ENCODE results near the gene CD22.
A peak's percentile ranks its signal among the peaks of the same experiment; 100 is the strongest.

The CD22 gene

GRCh38 chr19:35295792-35296462 is 33.1 kb upstream of the CD22 start:
- peak in 1 of 3 donors; percentile 13 for DNase-seq (ENCODE audit: low read depth in 3 of 3, low spot score in 1 of 3)

DNA sequence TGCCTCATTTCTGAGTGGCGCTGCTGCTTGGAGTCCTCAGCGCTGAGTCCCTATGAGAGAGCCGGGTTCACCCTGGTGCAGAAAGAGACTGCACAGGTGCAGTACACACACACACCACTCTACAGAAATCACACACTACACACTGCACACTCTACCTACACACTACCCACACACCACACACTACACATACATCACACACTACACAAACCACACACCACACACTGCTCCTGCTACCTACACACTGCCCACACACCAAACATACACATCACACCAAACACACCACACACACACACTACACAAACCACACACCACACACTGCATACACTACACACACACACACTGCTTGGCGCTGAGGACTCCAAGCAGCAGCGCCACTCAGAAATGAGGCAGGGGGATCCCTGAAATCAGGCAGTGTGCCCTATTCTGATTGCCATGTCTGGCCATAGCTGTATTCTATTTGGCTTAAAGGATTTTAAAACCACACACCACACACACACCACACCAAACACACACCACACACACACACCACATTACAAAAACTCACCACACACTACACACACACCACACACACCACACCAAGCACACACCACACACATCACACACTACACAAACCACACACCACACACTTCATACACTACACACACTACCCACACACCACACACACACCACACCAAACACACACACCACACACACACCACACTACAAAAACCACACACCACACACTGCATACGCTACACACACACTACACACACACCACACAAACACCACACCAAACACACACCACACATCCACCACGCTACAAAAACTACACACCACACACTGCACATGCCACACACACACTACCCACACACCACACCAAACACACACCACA is 32.1 kb upstream of the CD22 start:
- DNase-seq (ENCODE audit: low read depth in 3 of 3, low spot score in 1 of 3), result no peak

GRCh38 chr19:35297515-35297848 is 31.5 kb upstream of the CD22 start:
- no peak for DNase-seq (ENCODE audit: low read depth in 3 of 3, low spot score in 1 of 3)

- DNase-seq (ENCODE audit: low read depth in 3 of 3, low spot score in 1 of 3), result no peak
These were observed 31.1 kb upstream of the CD22 start for GRCh38 chr19:35297922-35298321.

- no peak for DNase-seq (ENCODE audit: low read depth in 3 of 3, low spot score in 1 of 3)
These were observed 30.4 kb upstream of the CD22 start for GRCh38 chr19:35298561-35298972.

DNA sequence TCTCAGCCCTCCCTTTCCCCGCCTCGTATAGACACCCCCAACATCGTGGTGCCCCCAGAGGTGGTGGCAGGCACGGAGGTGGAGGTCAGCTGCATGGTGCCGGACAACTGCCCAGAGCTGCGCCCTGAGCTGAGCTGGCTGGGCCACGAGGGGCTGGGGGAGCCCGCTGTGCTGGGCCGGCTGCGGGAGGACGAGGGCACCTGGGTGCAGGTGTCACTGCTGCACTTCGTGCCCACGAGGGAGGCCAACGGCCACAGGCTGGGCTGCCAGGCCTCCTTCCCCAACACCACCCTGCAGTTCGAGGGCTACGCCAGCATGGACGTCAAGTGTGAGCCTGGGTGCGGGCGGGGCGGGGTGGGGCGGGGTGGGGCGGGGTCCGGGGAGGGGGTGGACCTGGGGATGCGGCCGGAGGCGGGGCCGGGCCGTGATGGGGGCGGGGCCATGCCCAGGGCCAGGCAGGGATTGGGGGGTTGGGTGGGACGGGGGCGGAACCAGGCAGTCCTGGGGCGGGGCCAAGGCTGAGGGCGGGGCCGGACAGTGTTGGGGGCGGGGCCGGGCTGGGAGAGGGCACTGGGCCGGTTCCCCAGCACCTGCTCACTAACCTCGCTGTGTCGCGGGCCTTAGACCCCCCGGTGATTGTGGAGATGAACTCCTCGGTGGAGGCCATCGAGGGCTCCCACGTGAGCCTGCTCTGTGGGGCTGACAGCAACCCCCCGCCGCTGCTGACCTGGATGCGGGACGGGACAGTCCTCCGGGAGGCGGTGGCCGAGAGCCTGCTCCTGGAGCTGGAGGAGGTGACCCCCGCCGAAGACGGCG is 29.3 kb upstream of the CD22 start:
- no peak for DNase-seq (ENCODE audit: low read depth in 3 of 3, low spot score in 1 of 3)

- DNase-seq (ENCODE audit: low read depth in 3 of 3, low spot score in 1 of 3), result no peak
These were observed 28.7 kb upstream of the CD22 start for GRCh38 chr19:35300339-35300649.

- DNase-seq (ENCODE audit: low read depth in 3 of 3, low spot score in 1 of 3), result no peak
These were observed 27.0 kb upstream of the CD22 start for GRCh38 chr19:35301961-35302360.

- no peak for DNase-seq (ENCODE audit: low read depth in 3 of 3, low spot score in 1 of 3)
These were observed 26.5 kb upstream of the CD22 start for GRCh38 chr19:35302446-35302845.

DNA sequence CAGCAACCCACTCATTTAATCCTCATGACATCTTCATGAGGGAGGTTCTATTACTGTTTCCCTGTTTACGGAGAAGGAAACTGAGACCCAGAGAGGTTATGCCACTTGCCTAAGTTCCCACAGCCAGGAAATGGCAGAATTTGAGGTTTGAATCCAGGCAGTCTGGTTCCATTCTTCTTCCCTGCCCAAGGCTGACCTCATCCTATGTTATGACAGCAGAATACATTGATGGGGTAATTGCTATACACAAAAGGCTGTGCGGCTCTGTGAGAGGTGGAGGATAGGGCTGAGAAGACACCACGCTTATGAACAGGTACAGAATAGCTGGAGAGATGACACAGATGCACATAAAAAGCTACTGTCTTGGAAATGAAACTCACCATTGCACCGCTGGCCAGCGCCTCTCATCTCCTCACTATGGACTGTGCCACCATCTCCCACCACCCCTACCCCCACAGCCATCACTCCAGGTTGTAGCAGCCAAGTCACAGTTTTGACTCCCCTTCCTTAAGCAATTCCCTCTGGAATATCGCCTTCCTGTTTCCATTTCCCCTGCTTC is 25.6 kb upstream of the CD22 start:
- DNase-seq (ENCODE audit: low read depth in 3 of 3, low spot score in 1 of 3), result no peak

DNA sequence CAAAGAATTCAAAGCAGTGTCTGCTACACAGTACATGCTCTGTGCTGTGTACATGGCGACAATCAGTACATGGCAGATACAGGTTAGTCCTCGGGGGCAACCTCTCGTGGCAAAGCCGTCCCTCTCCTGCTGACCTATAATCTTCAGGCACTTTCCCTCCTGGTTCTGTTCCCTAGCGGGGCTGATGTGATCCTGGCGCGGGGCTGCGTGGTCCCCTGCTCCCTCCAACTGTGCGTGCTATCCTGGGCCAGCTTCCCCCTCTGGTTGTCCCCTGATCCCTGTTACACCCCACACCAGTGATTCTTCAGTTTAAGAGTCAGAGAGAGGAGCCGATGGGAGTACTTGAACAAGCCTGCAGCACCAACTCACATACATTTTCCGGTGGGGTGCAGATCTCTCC is 25.0 kb upstream of the CD22 start:
- DNase-seq (ENCODE audit: low read depth in 3 of 3, low spot score in 1 of 3), result no peak

DNA sequence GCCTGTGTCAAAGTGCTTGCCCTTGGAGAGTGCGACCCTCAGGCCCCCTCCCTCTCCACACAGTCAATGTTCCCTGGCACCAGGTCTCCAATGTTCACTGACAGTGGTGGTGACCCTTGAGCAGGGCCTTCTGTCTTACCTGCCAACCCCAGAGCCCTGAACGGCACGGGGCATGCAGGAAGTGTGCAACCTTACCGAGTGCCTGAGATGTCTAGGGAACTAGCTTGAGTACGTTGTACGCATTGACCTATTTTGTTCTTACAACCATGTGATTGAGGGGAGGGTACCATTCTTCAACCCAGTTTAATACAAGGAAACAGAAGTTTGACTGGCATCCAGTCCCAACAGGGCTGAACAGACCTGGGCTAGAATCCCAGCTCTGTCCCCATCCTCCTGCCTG is 23.8 kb upstream of the CD22 start:
- DNase-seq (ENCODE audit: low read depth in 3 of 3, low spot score in 1 of 3), result no peak

DNA sequence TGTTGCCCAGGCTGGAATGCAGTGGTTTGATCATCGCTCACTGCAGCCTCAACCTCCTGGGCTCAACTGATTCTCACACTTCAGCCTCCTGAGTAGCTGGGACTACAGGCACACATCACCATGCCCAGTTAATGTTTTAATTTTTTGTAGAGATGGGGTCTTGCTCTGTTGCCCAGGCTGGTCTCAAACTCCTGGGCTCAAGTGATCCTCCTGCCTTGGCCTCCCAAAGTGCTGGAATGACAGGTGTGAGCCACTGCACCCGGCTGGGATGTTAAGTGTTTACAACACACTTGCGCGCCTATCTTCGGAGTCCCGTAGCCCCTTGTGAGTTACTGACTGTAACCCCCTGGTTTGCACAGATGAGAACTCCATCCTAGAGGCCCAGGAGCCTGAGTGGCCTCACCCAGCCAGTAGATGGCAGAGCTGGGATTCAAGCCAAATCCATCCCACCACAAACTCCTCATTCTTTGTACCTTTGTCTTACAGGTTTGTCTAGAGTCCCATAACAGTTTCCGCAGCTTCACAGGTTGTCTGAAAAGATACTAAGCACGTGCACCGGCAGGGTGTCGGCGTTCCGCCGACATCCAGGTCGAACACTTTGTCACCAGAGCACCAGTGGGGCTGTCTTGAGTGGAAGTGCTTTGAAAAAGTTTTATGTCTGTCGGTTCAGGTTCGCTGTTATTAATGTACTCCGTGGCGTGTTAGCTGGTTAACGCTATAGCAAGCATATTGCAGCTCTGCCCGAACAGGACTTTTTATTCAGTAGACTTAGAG is 22.3 kb upstream of the CD22 start:
- no peak for DNase-seq (ENCODE audit: low read depth in 3 of 3, low spot score in 1 of 3)

GRCh38 chr19:35307931-35308330 is 21.1 kb upstream of the CD22 start:
- no peak for DNase-seq (ENCODE audit: low read depth in 3 of 3, low spot score in 1 of 3)

DNA sequence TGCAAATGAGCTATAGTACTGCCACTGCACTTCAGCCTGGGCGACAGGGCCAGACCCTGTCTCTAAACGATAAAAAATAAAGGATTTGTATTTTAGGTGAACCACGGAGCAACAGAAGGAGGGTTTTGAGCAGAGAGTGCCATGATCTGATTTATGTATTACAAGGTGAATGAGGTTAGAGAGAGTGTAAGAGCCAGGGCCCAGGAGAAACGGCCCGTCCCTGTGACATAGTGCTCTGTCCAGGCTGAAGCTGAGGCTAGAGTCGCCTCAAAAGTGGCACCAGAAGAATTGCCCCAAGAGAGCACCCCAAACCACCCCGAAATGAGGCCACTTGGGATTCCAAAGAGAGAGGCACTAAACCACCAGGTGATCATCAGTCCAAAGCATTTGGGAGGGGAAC is 20.1 kb upstream of the CD22 start:
- DNase-seq (ENCODE audit: low read depth in 3 of 3, low spot score in 1 of 3), result no peak

GRCh38 chr19:35309481-35310279 is 19.3 kb upstream of the CD22 start:
- DNase-seq (ENCODE audit: low read depth in 3 of 3, low spot score in 1 of 3), result no peak

- no peak for DNase-seq (ENCODE audit: low read depth in 3 of 3, low spot score in 1 of 3)
These were observed 18.7 kb upstream of the CD22 start for GRCh38 chr19:35310331-35310730.

DNA sequence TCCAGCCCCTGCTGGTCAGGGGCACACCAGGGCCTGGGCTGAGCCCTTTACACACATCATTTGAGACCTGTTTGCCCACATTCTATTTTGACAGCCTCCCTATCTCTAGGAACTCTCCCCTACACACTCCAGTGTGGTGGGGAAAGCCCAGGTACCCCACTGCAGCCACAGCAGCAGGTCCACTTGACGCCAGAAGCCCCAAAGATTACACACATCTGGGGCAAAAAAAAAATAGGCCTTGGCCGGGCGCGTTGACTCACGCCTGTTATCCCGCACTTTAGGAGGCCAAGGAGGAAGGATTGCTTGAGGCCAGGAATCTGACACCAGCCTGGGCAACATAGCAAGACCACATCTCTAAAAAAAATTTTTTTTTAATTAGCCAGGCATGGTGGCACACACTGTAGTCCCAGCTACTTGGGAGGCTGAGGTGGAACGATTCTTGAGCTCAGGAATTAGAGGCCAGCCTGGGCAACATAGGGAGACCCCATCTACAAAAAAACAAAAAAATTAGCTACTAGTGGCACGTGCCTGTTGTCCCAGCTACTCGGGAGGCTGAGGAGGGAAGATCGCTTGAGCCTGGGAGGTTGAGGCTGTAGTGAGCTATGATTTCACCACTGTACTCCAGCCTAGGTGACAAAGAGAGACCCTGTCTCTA is 18.0 kb upstream of the CD22 start:
- DNase-seq (ENCODE audit: low read depth in 3 of 3, low spot score in 1 of 3), result no peak

DNA sequence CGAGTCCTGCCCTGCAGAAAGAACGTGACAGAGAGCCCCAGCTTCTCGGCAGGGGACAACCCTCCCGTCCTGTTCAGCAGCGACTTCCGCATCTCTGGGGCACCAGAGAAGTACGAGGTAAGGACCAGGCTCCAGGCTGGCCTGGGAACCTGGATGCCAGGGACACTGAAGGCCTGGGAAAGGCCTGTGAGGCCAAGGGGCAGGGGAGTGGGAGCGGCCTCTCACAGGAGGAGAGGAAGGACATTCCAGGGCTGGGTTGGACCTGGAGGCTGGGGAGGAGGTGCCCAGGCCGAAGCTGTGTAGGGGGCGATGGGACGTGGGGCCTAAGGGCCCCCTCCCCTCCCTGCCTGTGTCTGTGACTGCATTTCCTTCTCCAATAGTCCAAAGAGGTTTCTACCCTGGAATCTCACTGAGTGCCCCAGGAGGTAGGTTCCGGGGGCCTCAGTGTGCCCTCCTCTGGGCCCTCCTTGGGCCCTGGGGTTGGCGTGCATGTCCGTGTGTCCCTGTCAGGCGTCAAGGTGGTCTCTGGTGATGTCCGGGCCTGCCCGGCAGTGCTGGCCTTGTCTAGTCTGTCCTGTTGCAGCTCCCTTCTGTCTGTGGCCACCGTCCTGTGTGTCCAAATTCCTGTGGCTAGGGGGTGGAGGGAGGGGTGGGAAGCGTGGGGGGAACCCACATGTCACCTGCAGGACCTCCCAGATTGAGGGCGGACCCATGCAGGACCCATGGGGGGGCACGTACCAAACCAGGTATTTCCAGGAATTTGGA is 16.9 kb upstream of the CD22 start:
- no peak for DNase-seq (ENCODE audit: low read depth in 3 of 3, low spot score in 1 of 3)

All from stimulated activated CD4-positive, alpha-beta T cell treated with anti-CD3 and anti-CD28 coated beads, TNF-alpha, amount 100 ng/mL, for 1 hour (primary cell).